IMR-90 (cell line): Measurements from ENCODE around the gene GJC3. TPM values are rescaled to one million over a fixed set of nuclear protein-coding genes. Genes with fewer than 3 reads are reported as not detected.

ENCODE experiments used
- ATAC-seq: fragments of 200-7000 bp; cut with Tn5 transposase; 2 replicates; pipeline ENCODE4 v1.9.1; 2020; ENCODE audit warnings: low read depth, mild to moderate bottlenecking, moderate library complexity
- BruUV-seq: library from RNA; stranded (reverse); fragments of 400-500 nt; replicated peaks from 2 replicates; lab custom pipeline; 2021; lab: Mats Ljungman, UMichigan
- CTCF ChIA-PET: fragments of 300-600 bp; formaldehyde crosslinking; extraction: SDS; loops from one replicate; lab custom pipeline; 2021; ENCODE audit warnings: antibody characterized with exemption; lab: Yijun Ruan, JAX
- POLR2A ChIA-PET: fragments of 300-600 bp; sonication (Branson Sonifier 250); formaldehyde crosslinking; loops from one replicate; lab custom pipeline; 2022; ENCODE audit warnings: antibody characterized with exemption; ENCODE audit not compliant: unreplicated experiment; lab: Charles Lee
- DNase-seq: peaks from one replicate; pipeline ENCODE4 v3.0.0; 2013
- H2AFZ ChIP-seq: replicated peaks from 2 replicates; pipeline ENCODE3; 2013; ENCODE audit warnings: low read length, mild to moderate bottlenecking; ENCODE audit not compliant: poor library complexity
- H2AK5ac ChIP-seq: 2 replicates; pipeline ENCODE4 v1.6.1; 2013; ENCODE audit warnings: low read depth, low read length, inconsistent platforms
- H2AK9ac ChIP-seq: replicated peaks from 2 replicates; pipeline ENCODE3; 2013; ENCODE audit warnings: mild to moderate bottlenecking, low read depth, low read length, moderate library complexity; ENCODE audit not compliant: poor library complexity
- H2BK120ac ChIP-seq: 2 replicates; pipeline ENCODE4 v1.6.1; 2013; ENCODE audit warnings: low read depth, low read length, inconsistent platforms
- H2BK15ac ChIP-seq: 3 replicates; pipeline ENCODE4 v1.6.1; 2013; ENCODE audit warnings: low read depth, low read length, inconsistent platforms
- H2BK20ac ChIP-seq: 2 replicates; pipeline ENCODE4 v1.6.1; 2013; ENCODE audit warnings: low read depth, mild to moderate bottlenecking, inconsistent platforms, low read length, moderate library complexity
- H2BK5ac ChIP-seq: 2 replicates; pipeline ENCODE4 v1.6.1; 2013; ENCODE audit warnings: mild to moderate bottlenecking, low read depth, low read length, inconsistent platforms; ENCODE audit not compliant: poor library complexity, severe bottlenecking
- H3K14ac ChIP-seq: replicated peaks from 2 replicates; pipeline ENCODE4 v1.6.1; 2013; ENCODE audit warnings: low read depth, low read length, inconsistent platforms
- H3K18ac ChIP-seq: 2 replicates; pipeline ENCODE4 v1.6.1; 2013; ENCODE audit warnings: low read depth, low read length, control low read depth
- H3K23ac ChIP-seq: 2 replicates; pipeline ENCODE4 v1.6.1; 2013; ENCODE audit warnings: low read depth, low read length, inconsistent platforms
- H3K27ac ChIP-seq: 2 replicates; pipeline ENCODE4 v1.5.1; 2013; ENCODE audit warnings: mild to moderate bottlenecking, control low read depth, low read length; ENCODE audit not compliant: insufficient read depth
- H3K27me3 ChIP-seq: 2 replicates; pipeline ENCODE4 v1.6.1; 2013; ENCODE audit warnings: low read length; ENCODE audit not compliant: control insufficient read depth, insufficient read depth
- H3K36me3 ChIP-seq: 2 replicates; pipeline ENCODE4 v1.6.1; 2013; ENCODE audit warnings: low read length, mixed read lengths; ENCODE audit not compliant: control insufficient read depth, insufficient read depth
- H3K4ac ChIP-seq: 2 replicates; pipeline ENCODE4 v1.6.1; 2013; ENCODE audit warnings: low read depth, low read length, inconsistent platforms
- H3K4me1 ChIP-seq: 2 replicates; pipeline ENCODE4 v1.6.1; 2013; ENCODE audit warnings: low read length, mixed read lengths; ENCODE audit not compliant: control insufficient read depth, insufficient read depth
- H3K4me2 ChIP-seq: 2 replicates; pipeline ENCODE4 v1.6.1; 2013; ENCODE audit warnings: low read depth, mild to moderate bottlenecking, control low read depth, low read length, moderate library complexity
- H3K4me3 ChIP-seq: 2 replicates; pipeline ENCODE4 v1.5.1; 2013; ENCODE audit warnings: low read depth, mild to moderate bottlenecking, control low read depth, low read length, moderate library complexity; ENCODE audit not compliant: insufficient read depth
- H3K56ac ChIP-seq: 2 replicates; pipeline ENCODE4 v1.6.1; 2013; ENCODE audit warnings: low read length, inconsistent platforms; ENCODE audit not compliant: insufficient read depth; ENCODE audit errors: extremely low read depth
- H3K79me1 ChIP-seq, 2 experiments: 2 replicates each; pipeline ENCODE4 v1.6.1; 2013; ENCODE audit warnings: low read length in 2 of 2, inconsistent platforms in 1 of 2, low read depth in 1 of 2
- H3K9ac ChIP-seq: 2 replicates; pipeline ENCODE4 v1.6.1; 2013; ENCODE audit warnings: low read depth, low read length, control low read depth
- H3K9me1 ChIP-seq: 2 replicates; pipeline ENCODE4 v1.6.1; 2013; ENCODE audit warnings: low read length, inconsistent platforms; ENCODE audit not compliant: insufficient read depth
- H3K9me3 ChIP-seq: 2 replicates; pipeline ENCODE4 v1.6.1; 2013; ENCODE audit warnings: low read length; ENCODE audit not compliant: control insufficient read depth, insufficient read depth
- H4K20me1 ChIP-seq: 2 replicates; pipeline ENCODE4 v1.6.1; 2013; ENCODE audit warnings: low read length, inconsistent platforms; ENCODE audit not compliant: insufficient read depth
- H4K5ac ChIP-seq: 2 replicates; pipeline ENCODE4 v1.6.1; 2013; ENCODE audit warnings: mild to moderate bottlenecking, low read depth, low read length, control low read depth
- H4K8ac ChIP-seq, 2 experiments: 2 replicates each; pipeline ENCODE4 v1.6.1; 2013; ENCODE audit warnings: low read depth in 2 of 2, low read length in 2 of 2, control low read depth in 1 of 2, inconsistent platforms in 1 of 2
- H4K91ac ChIP-seq: 2 replicates; pipeline ENCODE4 v1.6.1; 2013; ENCODE audit warnings: low read depth, low read length, inconsistent platforms; ENCODE audit not compliant: insufficient read depth
- BHLHE40 ChIP-seq: fragments of 150-350 bp; IDR thresholded peaks from 2 replicates; pipeline ENCODE4 v1.6.1; 2016; ENCODE audit warnings: mild to moderate bottlenecking, low read depth, low read length
- CEBPB ChIP-seq: IDR thresholded peaks from 2 replicates; pipeline ENCODE4 v1.6.1; 2012; ENCODE audit warnings: low read depth, low read length, improper control_type of control experiment
- CHD1 ChIP-seq: IDR thresholded peaks from 2 replicates; pipeline ENCODE4 v1.6.1; 2012; ENCODE audit warnings: low read depth, low read length, improper control_type of control experiment
- CTCF ChIP-seq: conservative IDR thresholded peaks from 2 replicates; pipeline ENCODE4 v1.5.1; 2012; ENCODE audit warnings: mild to moderate bottlenecking, low read depth, low read length, improper control_type of control experiment
- ELK1 ChIP-seq: fragments of 150-350 bp; IDR thresholded peaks from 2 replicates; pipeline ENCODE4 v1.6.1; 2016; ENCODE audit warnings: low read depth, mild to moderate bottlenecking, low read length, moderate library complexity, borderline replicate concordance
- FOS ChIP-seq: fragments of 150-350 bp; IDR thresholded peaks from 2 replicates; pipeline ENCODE4 v1.6.1; 2016; ENCODE audit warnings: low read depth, low read length
- MAFK ChIP-seq: IDR thresholded peaks from 2 replicates; pipeline ENCODE4 v1.6.1; 2012; ENCODE audit warnings: low read depth, low read length, improper control_type of control experiment
- MAZ ChIP-seq: IDR thresholded peaks from 2 replicates; pipeline ENCODE4 v1.6.1; 2012; ENCODE audit warnings: low read depth, mild to moderate bottlenecking, low read length, improper control_type of control experiment, moderate library complexity, borderline replicate concordance
- MXI1 ChIP-seq: IDR thresholded peaks from 2 replicates; pipeline ENCODE4 v1.6.1; 2012; ENCODE audit warnings: low read depth, mild to moderate bottlenecking, low read length, moderate library complexity, borderline replicate concordance
- NFE2L2 ChIP-seq: fragments of 150-350 bp; IDR thresholded peaks from 2 replicates; pipeline ENCODE4 v1.6.1; 2016; ENCODE audit warnings: low read depth, mild to moderate bottlenecking, low read length
- POLR2A ChIP-seq: IDR thresholded peaks from 2 replicates; pipeline ENCODE4 v1.6.1; 2012; ENCODE audit warnings: mild to moderate bottlenecking, low read depth, low read length
- RAD21 ChIP-seq: IDR thresholded peaks from 2 replicates; pipeline ENCODE4 v1.6.1; 2012; ENCODE audit warnings: low read length, improper control_type of control experiment
- RCOR1 ChIP-seq: IDR thresholded peaks from 2 replicates; pipeline ENCODE4 v1.6.1; 2012; ENCODE audit warnings: mild to moderate bottlenecking, low read length, improper control_type of control experiment; ENCODE audit not compliant: insufficient replicate concordance
- RFX5 ChIP-seq: IDR thresholded peaks from 2 replicates; pipeline ENCODE4 v1.8.0; 2012; ENCODE audit warnings: low read depth, mild to moderate bottlenecking, low read length, moderate library complexity
- SMC3 ChIP-seq: fragments of 150-350 bp; IDR thresholded peaks from 2 replicates; pipeline ENCODE4 v1.6.1; 2016; ENCODE audit warnings: low read depth, mild to moderate bottlenecking, antibody characterized with exemption, low read length, moderate library complexity
- USF2 ChIP-seq: fragments of 150-350 bp; IDR thresholded peaks from 2 replicates; pipeline ENCODE4 v1.6.1; 2017; ENCODE audit warnings: mild to moderate bottlenecking, antibody characterized with exemption, low read length, low read depth
- WGBS, 2 experiments: methylation state at CpG; one replicate each; pipeline versions ENCODE4 v1.1.5 to v1.1.7; 2013; ENCODE audit warnings: missing lambda C conversion rate in 2 of 2; ENCODE audit not compliant: insufficient read length in 1 of 2; ENCODE audit errors: extremely low coverage in 2 of 2; 5-methylcytosine and 5-hydroxymethylcytosine counted together
- dilution Hi-C: fragments of 300-500 bp; cut with HindIII; formaldehyde crosslinking; loops from one replicate; pipeline ENCODE4 v1.14.3; 2018; ENCODE audit warnings: low sequenced_read_pairs; ENCODE audit not compliant: unreplicated experiment
- in situ Hi-C: fragments of 300-500 bp; cut with MboI; formaldehyde crosslinking; loops from 3 replicates; pipeline ENCODE4 v1.14.3; 2019; ENCODE audit warnings: low sequenced_read_pairs, inconsistent platforms, mixed read lengths
- intact Hi-C: fragments of 100-400 bp; cut with micrococcal nuclease; formaldehyde crosslinking; loops from 2 replicates; pipeline ENCODE4 v1.10.0; 2022
- polyA plus RNA-seq, 3 experiments: library from polyadenylated mRNA; depleted of rRNA; stranded (reverse); fragments of >200 nt; gene quantifications; 2 replicates each; pipeline ENCODE4 v1.2.3, GENCODE V29; 2012; ENCODE audit warnings: low replicate concordance in 1 of 3
- total RNA-seq: library from RNA; depleted of rRNA; stranded (reverse); fragments of >200 nt; gene quantifications from 2 replicates; pipeline ENCODE4 v1.2.3, GENCODE V29; 2012

Gene GJC3
- total and polyA plus RNA-seq, 2 of the 4 experiments (the other 2 are of a cell fraction) = not detected

- H3K9ac ChIP-seq = no peak overlapping the region
- no peaks in the 10 kb centered on the region for H3K36me3 ChIP-seq
- ChIA-PET CTCF (interaction anchor here (1.4 kb wide), 1 partner anchor 9 kb away, joined by 5 read pairs; no protein-coding TSS in a partner anchor), POLR2A (no interaction called here)
- no peak overlapping the region for H2BK120ac ChIP-seq
- H4K91ac ChIP-seq = no peak overlapping the region
- H3K23ac ChIP-seq = no peak overlapping the region
- no peak overlapping the region for H2BK15ac ChIP-seq
- no peaks in the 10 kb centered on the region for H3K9me3 ChIP-seq
- no peak overlapping the region for H2BK5ac ChIP-seq
- H3K4ac ChIP-seq = no peak overlapping the region
- no peak overlapping the region for H3K56ac ChIP-seq
- no TSS peak for BruUV-seq
- H4K20me1 ChIP-seq = no peaks in the 10 kb centered on the region
- no peak for DNase-seq
- H2AFZ ChIP-seq = no peak overlapping the region
- dilution Hi-C loops = no loop called here
- no peak for TF ChIP-seq RFX5
- no peak for TF ChIP-seq CHD1
- TF ChIP-seq ELK1 = no peak
- TF ChIP-seq RAD21 = no peak
- no peak for TF ChIP-seq POLR2A
- no peak for TF ChIP-seq USF2
- no peak for TF ChIP-seq CEBPB
- no peak for TF ChIP-seq RCOR1
- TF ChIP-seq MAFK = no peak
- TF ChIP-seq MXI1 = no peak
- no peak for TF ChIP-seq FOS
- TF ChIP-seq CTCF = no peak
- TF ChIP-seq MAZ = no peak
- no peak for TF ChIP-seq BHLHE40
- TF ChIP-seq SMC3 = no peak
- no peak for TF ChIP-seq NFE2L2
- no peak overlapping the region for H2AK9ac ChIP-seq
- no peak overlapping the region for H2BK20ac ChIP-seq
- in situ Hi-C loops = no loop called here
- H4K5ac ChIP-seq = no peak overlapping the region
- no peak overlapping the region for H2AK5ac ChIP-seq
- no peak overlapping the region for H3K14ac ChIP-seq
- intact Hi-C loops = no loop called here
- no peak overlapping the region for H3K27ac ChIP-seq
- H3K79me1 ChIP-seq = no peaks in the 10 kb centered on the region
- H3K4me2 ChIP-seq = no peak overlapping the region
- ATAC-seq = no peak
- no peaks in the 10 kb centered on the region for H3K9me1 ChIP-seq
- H4K8ac ChIP-seq = no peak overlapping the region
- no peaks in the 10 kb centered on the region for H3K4me1 ChIP-seq
- 57% methylated on average over 1 of the region's 3 CpGs; no CpG with 5 or more reads in 1 of the 2 experiments for WGBS, 2 experiments
- H3K4me3 ChIP-seq = no peak overlapping the region
- H3K18ac ChIP-seq = no peak overlapping the region
- peaks cover 32% of the 10 kb centered on the region for H3K27me3 ChIP-seq
Measured at GRCh38 chr7:99930376-99930775, 956 bp upstream of the GJC3 start.
